ENCODE results near the gene KLHDC4. TPM values are rescaled to one million over a fixed set of nuclear protein-coding genes. Genes with fewer than 3 reads are reported as not detected.

KLHDC4 gene
- total RNA-seq, 3 donors from 2014 or later (not counting 1 experiment from before 2014, with no cell fraction given) = 210 to 311 (median 210) TPM

DNA sequence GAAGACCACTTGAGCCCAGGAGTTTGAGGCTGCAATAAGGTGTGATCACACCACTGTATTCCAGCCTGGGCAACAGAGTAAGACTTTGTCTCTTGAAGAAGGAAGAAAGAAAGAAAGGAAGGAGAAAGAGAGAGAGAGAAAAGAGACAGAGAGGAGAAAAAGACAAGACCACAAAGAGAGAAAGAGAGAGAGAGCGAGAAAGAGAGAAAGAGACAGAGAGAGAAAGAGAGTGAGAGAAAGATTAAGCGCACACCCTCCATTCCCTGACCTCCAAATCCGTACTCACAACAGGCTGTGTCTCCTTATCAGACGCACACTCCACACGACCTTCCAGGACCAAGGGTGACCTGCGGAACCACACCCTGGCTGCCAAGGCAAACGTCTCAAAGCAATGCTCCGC, 19.6 kb downstream of the KLHDC4 start:
- peaks cover 19% of the 10 kb centered on the region for H3K36me3 Mint-ChIP-seq
- intact Hi-C loops (cut with micrococcal nuclease) = no loop called here
- Histone ChIP-seq H3K27me3 (ENCODE audit: control insufficient read depth, insufficient read depth, low read length) (no peaks in the 10 kb centered on the region), H3K36me3 (ENCODE audit: control insufficient read depth, insufficient read depth, low read length) (peaks cover 74% of the 10 kb centered on the region), H3K4me1 (ENCODE audit: control insufficient read depth, insufficient read depth, low read length) (no peaks in the 10 kb centered on the region), H3K27ac (ENCODE audit: low read length) (no peak overlapping the region), H3K9me3 (ENCODE audit: control insufficient read depth, insufficient read depth, low read length) (no peaks in the 10 kb centered on the region), H3K4me3 (ENCODE audit: low read length) (no peak overlapping the region)
- ATAC-seq = no peak
- H3K4me3 Mint-ChIP-seq = no peak overlapping the region
- no peaks in the 10 kb centered on the region for H3K9me3 Mint-ChIP-seq
- TF ChIP-seq, protein P1, sequence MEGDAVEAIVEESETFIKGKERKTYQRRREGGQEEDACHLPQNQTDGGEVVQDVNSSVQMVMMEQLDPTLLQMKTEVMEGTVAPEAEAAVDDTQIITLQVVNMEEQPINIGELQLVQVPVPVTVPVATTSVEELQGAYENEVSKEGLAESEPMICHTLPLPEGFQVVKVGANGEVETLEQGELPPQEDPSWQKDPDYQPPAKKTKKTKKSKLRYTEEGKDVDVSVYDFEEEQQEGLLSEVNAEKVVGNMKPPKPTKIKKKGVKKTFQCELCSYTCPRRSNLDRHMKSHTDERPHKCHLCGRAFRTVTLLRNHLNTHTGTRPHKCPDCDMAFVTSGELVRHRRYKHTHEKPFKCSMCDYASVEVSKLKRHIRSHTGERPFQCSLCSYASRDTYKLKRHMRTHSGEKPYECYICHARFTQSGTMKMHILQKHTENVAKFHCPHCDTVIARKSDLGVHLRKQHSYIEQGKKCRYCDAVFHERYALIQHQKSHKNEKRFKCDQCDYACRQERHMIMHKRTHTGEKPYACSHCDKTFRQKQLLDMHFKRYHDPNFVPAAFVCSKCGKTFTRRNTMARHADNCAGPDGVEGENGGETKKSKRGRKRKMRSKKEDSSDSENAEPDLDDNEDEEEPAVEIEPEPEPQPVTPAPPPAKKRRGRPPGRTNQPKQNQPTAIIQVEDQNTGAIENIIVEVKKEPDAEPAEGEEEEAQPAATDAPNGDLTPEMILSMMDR (IDR thresholded peaks at IDR 0.05) = no peak
- 97% methylated on average over 8 of the region's 8 CpGs for WGBS (ENCODE audit: insufficient coverage)
- peak overlapping the region in 1 of 2 donors; percentile 9 for H3K27ac Mint-ChIP-seq
- H3K4me1 Mint-ChIP-seq = peaks cover 36 to 39% of the 10 kb centered on the region in 2 donors
- DNase-seq = no peak
- H3K27me3 Mint-ChIP-seq (ENCODE audit: low read depth in 2 of 2) = no peaks in the 10 kb centered on the region

DNA sequence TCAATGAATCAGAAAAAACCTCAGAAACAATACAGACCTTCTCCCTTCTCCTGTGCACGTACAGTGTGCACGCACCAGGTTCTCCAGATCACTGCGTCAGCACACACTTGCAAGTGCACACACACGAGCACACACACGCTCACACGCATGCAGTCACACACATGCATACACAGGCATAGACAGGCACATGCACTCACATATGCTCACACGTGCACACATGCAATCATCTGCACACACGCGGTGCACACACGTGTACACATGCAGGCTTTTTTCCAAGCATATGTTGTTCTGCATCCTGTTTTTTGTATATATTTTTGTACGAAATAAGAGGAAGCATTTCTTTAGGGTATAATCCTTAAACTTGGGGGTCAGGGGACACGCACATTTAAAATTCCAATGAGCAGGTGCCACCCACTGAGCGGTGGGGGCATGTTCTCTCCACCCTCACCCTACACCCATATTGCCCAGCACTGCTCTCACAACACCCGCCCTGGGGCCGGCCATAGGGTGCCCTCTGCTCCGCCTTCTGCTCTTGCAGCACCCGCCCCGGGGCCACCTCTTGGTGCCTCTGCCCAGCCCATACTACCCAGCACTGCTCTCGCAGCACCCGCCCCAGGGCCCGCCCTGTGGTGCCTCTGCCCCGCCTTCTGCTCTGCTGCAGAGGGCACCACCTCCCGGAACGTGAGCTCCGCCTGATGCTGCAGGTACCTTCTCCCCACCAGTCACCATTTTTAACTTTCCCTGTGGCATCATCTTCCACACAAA, 20.9 kb downstream of the KLHDC4 start:
- no peaks in the 10 kb centered on the region for H3K27me3 ChIP-seq (ENCODE audit: control insufficient read depth, insufficient read depth, low read length)
- no peak overlapping the region for H3K4me3 ChIP-seq (ENCODE audit: low read length)
- peak in 2 of 3 donors; percentile 25 to 28 for ATAC-seq
- no peaks in the 10 kb centered on the region for H3K9me3 ChIP-seq (ENCODE audit: control insufficient read depth, insufficient read depth, low read length)
- H3K27ac Mint-ChIP-seq = peak overlapping the region; percentile 22 to 45
- WGBS (ENCODE audit: insufficient coverage) = 89% methylated on average over 25 of the region's 25 CpGs
- peaks cover 4% of the 10 kb centered on the region for H3K4me1 ChIP-seq (ENCODE audit: control insufficient read depth, insufficient read depth, low read length)
- H3K27me3 Mint-ChIP-seq (ENCODE audit: low read depth in 2 of 2) = no peaks in the 10 kb centered on the region
- intact Hi-C loops (cut with micrococcal nuclease) = no loop called here
- H3K4me3 Mint-ChIP-seq = no peak overlapping the region
- no peak for DNase-seq
- H3K36me3 Mint-ChIP-seq = peaks cover 27% of the 10 kb centered on the region
- peaks cover 40% of the 10 kb centered on the region in 2 donors for H3K4me1 Mint-ChIP-seq
- peaks cover 73% of the 10 kb centered on the region for H3K36me3 ChIP-seq (ENCODE audit: control insufficient read depth, insufficient read depth, low read length)
- H3K27ac ChIP-seq (ENCODE audit: low read length) = no peak overlapping the region
- H3K9me3 Mint-ChIP-seq = no peaks in the 10 kb centered on the region
- TF ChIP-seq, protein P1 (IDR thresholded peaks at IDR 0.05) = no peak

DNA sequence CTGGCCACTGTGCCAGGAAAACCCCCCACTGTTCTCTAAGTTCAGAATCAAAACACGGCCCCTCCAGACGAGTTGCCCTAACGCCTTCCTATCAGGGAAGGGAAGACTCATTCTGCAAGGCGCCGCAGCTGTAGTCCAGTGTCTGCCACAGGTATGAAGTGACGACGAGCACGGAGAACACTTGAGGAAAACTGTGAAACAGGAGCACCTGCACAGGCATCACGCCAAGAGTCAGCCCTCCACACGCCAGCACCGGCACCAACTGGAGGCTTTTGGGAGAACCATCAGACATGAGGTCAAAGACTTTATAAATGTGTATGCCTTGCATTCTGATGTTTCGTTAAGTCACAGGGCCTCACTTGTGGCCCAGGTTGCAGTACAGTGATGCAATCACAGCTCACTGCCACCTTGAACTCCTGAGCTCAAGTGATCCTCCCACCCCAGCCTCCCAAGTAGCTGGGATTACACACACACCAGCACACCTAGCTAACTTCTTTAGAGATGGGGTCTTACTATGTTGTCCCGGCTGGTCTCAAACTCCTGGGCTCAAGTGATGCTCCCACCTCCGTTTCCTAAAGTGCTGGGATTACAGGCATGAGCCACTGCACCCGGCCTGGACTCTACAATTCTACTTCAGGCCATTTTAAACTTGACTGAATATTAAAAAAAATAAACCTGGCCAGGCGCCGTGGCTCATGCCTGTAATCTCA, 22.9 kb downstream of the KLHDC4 start:
- intact Hi-C loops (cut with micrococcal nuclease) = no loop called here
- Histone ChIP-seq H3K4me1 (ENCODE audit: control insufficient read depth, insufficient read depth, low read length) (peaks cover 4% of the 10 kb centered on the region), H3K9me3 (ENCODE audit: control insufficient read depth, insufficient read depth, low read length) (no peaks in the 10 kb centered on the region), H3K27ac (ENCODE audit: low read length) (no peak overlapping the region), H3K36me3 (ENCODE audit: control insufficient read depth, insufficient read depth, low read length) (peaks cover 66% of the 10 kb centered on the region), H3K4me3 (ENCODE audit: low read length) (no peak overlapping the region), H3K27me3 (ENCODE audit: control insufficient read depth, insufficient read depth, low read length) (no peaks in the 10 kb centered on the region)
- TF ChIP-seq, protein P1 (IDR thresholded peaks at IDR 0.05) = no peak
- Mint-ChIP-seq H3K4me3 (no peak overlapping the region), H3K36me3 (peaks cover 27% of the 10 kb centered on the region), H3K27me3 (ENCODE audit: low read depth in 2 of 2) (no peaks in the 10 kb centered on the region), H3K4me1 (peaks cover 37% of the 10 kb centered on the region in 2 donors), H3K9me3 (no peaks in the 10 kb centered on the region), H3K27ac (no peak overlapping the region)
- ATAC-seq (no peak), DNase-seq (no peak)
- WGBS (ENCODE audit: insufficient coverage) = 90% methylated on average over 17 of the region's 17 CpGs

Data from natural killer cell (primary cell).